ENCODE data around the gene NLRP10.

NLRP10 gene

DNA sequence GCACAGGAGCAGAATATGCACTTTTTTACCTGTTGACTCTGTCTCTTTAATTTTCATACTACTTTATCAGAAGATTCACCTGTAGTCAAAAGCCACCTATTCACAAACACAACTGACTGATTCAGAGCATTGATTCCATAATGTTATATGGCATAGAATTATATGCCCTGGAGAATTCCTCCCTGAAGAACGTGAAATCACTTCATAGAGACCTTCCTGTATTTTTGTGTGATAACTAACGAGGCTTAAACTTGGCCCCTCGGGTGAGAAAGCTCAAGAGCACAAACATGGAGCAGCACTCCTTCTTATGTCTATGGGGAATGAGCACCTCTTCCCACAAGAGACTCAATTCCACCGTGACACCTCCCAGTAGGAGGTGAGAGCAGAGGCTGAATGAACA, 34.1 kb downstream of the NLRP10 start, which contains the start of gene OR10A6:
Gene OR10A6, minus strand, starts transcription at position 101 of the 400 bp plus-strand sequence. CDS start 2,606 bp downstream, outside the sequence.
- Histone ChIP-seq H3K27me3 (ENCODE audit: insufficient read depth, insufficient read length) (no peaks in the 10 kb centered on the region), H3K9me3 (ENCODE audit: insufficient read depth, low read length) (peaks cover 6% of the 10 kb centered on the region; the same call in 1 of the 2 replicates), H3K4me3 (ENCODE audit: insufficient read length, low read depth) (no peak within 1 kb of the TSS), H3K36me3 (ENCODE audit: insufficient read depth, insufficient read length, low read length) (no peaks in the 10 kb centered on the region), H3K9ac (ENCODE audit: insufficient read length, low read depth) (no peak within 1 kb of the TSS), H3K4me1 (ENCODE audit: insufficient read depth, insufficient read length) (no peaks in the 10 kb centered on the region)
- TF ChIP-seq YY1 (IDR thresholded peaks at IDR 0.05; ENCODE audit: insufficient read depth, insufficient read length) (no peak), ZNF274 (IDR thresholded peaks at IDR 0.05; ENCODE audit: low read depth, low read length) (no peak), SUZ12 (IDR thresholded peaks at IDR 0.05; ENCODE audit: extremely low read depth, insufficient read depth, insufficient read length) (no peak)
- no peak for DNase-seq (ENCODE audit: low read depth, low spot score)

- Histone ChIP-seq H3K4me1 (ENCODE audit: insufficient read depth, insufficient read length) (no peaks in the 10 kb centered on the region), H3K9me3 (ENCODE audit: insufficient read depth, low read length) (peaks cover 13% of the 10 kb centered on the region; the same call in 1 of the 2 replicates), H3K27me3 (ENCODE audit: insufficient read depth, insufficient read length) (no peaks in the 10 kb centered on the region), H3K4me3 (ENCODE audit: insufficient read length, low read depth) (no peak overlapping the region), H3K9ac (ENCODE audit: insufficient read length, low read depth) (no peak overlapping the region), H3K36me3 (ENCODE audit: insufficient read depth, insufficient read length, low read length) (no peaks in the 10 kb centered on the region)
- no peak for DNase-seq (ENCODE audit: low read depth, low spot score)
- TF ChIP-seq YY1 (IDR thresholded peaks at IDR 0.05; ENCODE audit: insufficient read depth, insufficient read length) (no peak), ZNF274 (IDR thresholded peaks at IDR 0.05; ENCODE audit: low read depth, low read length) (no peak), SUZ12 (IDR thresholded peaks at IDR 0.05; ENCODE audit: extremely low read depth, insufficient read depth, insufficient read length) (no peak)
Observed at GRCh38 chr11:7927635-7928034, 37.6 kb downstream of the NLRP10 start.

- DNase-seq (ENCODE audit: low read depth, low spot score): no peak
- TF ChIP-seq YY1 (IDR thresholded peaks at IDR 0.05; ENCODE audit: insufficient read depth, insufficient read length): no peak
- TF ChIP-seq SUZ12 (IDR thresholded peaks at IDR 0.05; ENCODE audit: extremely low read depth, insufficient read depth, insufficient read length): no peak
- H3K9ac ChIP-seq (ENCODE audit: insufficient read length, low read depth): no peak overlapping the region
- no peaks in the 10 kb centered on the region for H3K4me1 ChIP-seq (ENCODE audit: insufficient read depth, insufficient read length)
- no peak overlapping the region for H3K4me3 ChIP-seq (ENCODE audit: insufficient read length, low read depth)
- H3K36me3 ChIP-seq (ENCODE audit: insufficient read depth, insufficient read length, low read length): no peaks in the 10 kb centered on the region
- no peaks in the 10 kb centered on the region for H3K27me3 ChIP-seq (ENCODE audit: insufficient read depth, insufficient read length)
- peaks cover 13% of the 10 kb centered on the region; the same call in 1 of the 2 replicates for H3K9me3 ChIP-seq (ENCODE audit: insufficient read depth, low read length)
Observed at GRCh38 chr11:7924536-7924935, 40.7 kb downstream of the NLRP10 start.

DNA sequence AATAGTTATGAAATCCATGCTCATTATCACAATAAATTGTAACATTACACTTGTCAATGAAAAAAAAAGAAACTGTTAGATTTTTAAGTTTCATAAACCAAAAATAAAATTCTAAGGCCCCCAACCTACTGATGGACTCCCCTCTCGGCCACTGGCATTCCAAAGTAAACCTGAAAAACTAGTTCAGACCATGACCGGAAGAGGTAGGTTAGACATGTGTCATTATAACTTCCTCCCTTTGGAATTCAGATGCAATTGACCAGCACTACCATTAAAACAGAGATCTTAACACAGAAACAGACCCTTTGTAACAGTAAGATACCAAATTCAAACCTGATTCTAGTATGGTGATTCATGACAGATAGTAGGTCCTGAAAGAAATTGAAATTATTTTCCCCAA, 47.1 kb downstream of the NLRP10 start:
- peaks cover 20% of the 10 kb centered on the region; the same call in 1 of the 2 replicates for H3K9me3 ChIP-seq (ENCODE audit: insufficient read depth, low read length)
- H3K4me1 ChIP-seq (ENCODE audit: insufficient read depth, insufficient read length): no peaks in the 10 kb centered on the region
- no peak overlapping the region for H3K9ac ChIP-seq (ENCODE audit: insufficient read length, low read depth)
- no peak for TF ChIP-seq YY1 (IDR thresholded peaks at IDR 0.05; ENCODE audit: insufficient read depth, insufficient read length)
- no peak for TF ChIP-seq ZNF274 (IDR thresholded peaks at IDR 0.05; ENCODE audit: low read depth, low read length)
- no peak for TF ChIP-seq SUZ12 (IDR thresholded peaks at IDR 0.05; ENCODE audit: extremely low read depth, insufficient read depth, insufficient read length)
- H3K4me3 ChIP-seq (ENCODE audit: insufficient read length, low read depth): no peak overlapping the region
- no peaks in the 10 kb centered on the region for H3K36me3 ChIP-seq (ENCODE audit: insufficient read depth, insufficient read length, low read length)
- no peak for DNase-seq (ENCODE audit: low read depth, low spot score)
- H3K27me3 ChIP-seq (ENCODE audit: insufficient read depth, insufficient read length): no peaks in the 10 kb centered on the region
